HepG2 (cell line): Measurements from ENCODE around the gene TTC38. TPM values are rescaled to one million over a fixed set of nuclear protein-coding genes. Genes with fewer than 3 reads are reported as not detected.
A peak's percentile ranks its signal among the peaks of the same experiment; 100 is the strongest.

Experiments used
- AKAP8 ChIP-seq: sonication (generic); formaldehyde crosslinking; IDR thresholded peaks from 2 replicates; pipeline ENCODE4 v1.5.1; 2020; ENCODE audit warnings: mild to moderate bottlenecking, missing genetic modification reagents
- NKX3-1 ChIP-seq: sonication (generic); formaldehyde crosslinking; IDR thresholded peaks from 2 replicates; pipeline ENCODE4 v1.5.0; 2020; ENCODE audit warnings: missing genetic modification reagents
- PATZ1 ChIP-seq: sonication (generic); formaldehyde crosslinking; IDR thresholded peaks from 2 replicates; pipeline ENCODE4 v1.4.0; 2020; ENCODE audit warnings: missing genetic modification reagents
- TFDP1 ChIP-seq: IDR thresholded peaks from 2 replicates; pipeline ENCODE4 v1.6.1; 2016; ENCODE audit warnings: missing compliant biosample characterization, missing genetic modification reagents, borderline replicate concordance
- THAP9 ChIP-seq: sonication (generic); formaldehyde crosslinking; IDR thresholded peaks from 2 replicates; pipeline ENCODE4; 2020; ENCODE audit warnings: missing genetic modification reagents, mild to moderate bottlenecking, borderline replicate concordance
- ZNF34 ChIP-seq: sonication (generic); formaldehyde crosslinking; IDR thresholded peaks from 2 replicates; pipeline ENCODE4 v1.4.0; 2020; ENCODE audit warnings: mild to moderate bottlenecking, missing genetic modification reagents, borderline replicate concordance
- ZNF800 ChIP-seq: sonication (generic); formaldehyde crosslinking; IDR thresholded peaks from 2 replicates; pipeline ENCODE4 v1.4.0; 2020; ENCODE audit warnings: missing genetic modification reagents
- polyA plus RNA-seq, 8 experiments: library from polyadenylated mRNA; depleted of rRNA in 3 of 8; stranded (reverse) in 7 of 8; unstranded in 1 of 8; fragments of >200 nt; fragmentation: Illumina TruSeq in 4 of 8; extraction: Trizol in 4 of 8; gene quantifications; 2 replicates each; pipeline versions ENCODE4 v1.2.1 to v1.2.3, GENCODE V29; 2011 to 2016; ENCODE audit warnings: low read depth in 4 of 8, missing spikeins in 1 of 8, mixed read lengths in 1 of 8; ENCODE audit not compliant: insufficient read depth in 1 of 8
- total RNA-seq, 5 experiments: library from RNA; depleted of rRNA; stranded (reverse); fragments of >200 nt; fragmentation: Illumina TruSeq; extraction: Trizol; gene quantifications; 2 replicates each; pipeline ENCODE4 v1.2.3, GENCODE V29; 2016; ENCODE audit warnings: low read depth in 1 of 5

The TTC38 gene
- total and polyA plus RNA-seq, 2 of the 13 experiments (the other 11 are each of a cell fraction or from before 2014, with no cell fraction given), result 101 to 105 TPM

GRCh38 chr22:46267431-46268279 is at the start of gene TTC38 (continued):
- TF ChIP-seq ZNF800 (no peak; the same call in none of the 2 replicates), PATZ1 (CRISPR knock-in tag) (peak; percentile 63; the same call in 1 of the 2 replicates), NKX3-1 (no peak), TFDP1 (CRISPR knock-in tag) (0 out of 2 replicates have a peak, but pooled peaks have one; percentile 27), AKAP8 (CRISPR knock-in tag) (no peak), THAP9 (CRISPR knock-in tag) (0 out of 2 replicates have a peak, but pooled peaks have one; percentile 18), ZNF34 (CRISPR knock-in tag) (no peak; the same call in 1 of the 2 replicates)
